Measurements from ENCODE around the gene FASLG.

FASLG gene

GRCh38 chr1:172646653-172647052 lies 12.2 kb upstream of the FASLG start:
- no peak for DNase-seq (ENCODE audit: low read depth)

GRCh38 chr1:172647110-172647564 lies 11.8 kb upstream of the FASLG start:
- DNase-seq (ENCODE audit: low read depth) = no peak

GRCh38 chr1:172647987-172648386 lies 10.9 kb upstream of the FASLG start:
- DNase-seq (ENCODE audit: low read depth) = no peak

DNA sequence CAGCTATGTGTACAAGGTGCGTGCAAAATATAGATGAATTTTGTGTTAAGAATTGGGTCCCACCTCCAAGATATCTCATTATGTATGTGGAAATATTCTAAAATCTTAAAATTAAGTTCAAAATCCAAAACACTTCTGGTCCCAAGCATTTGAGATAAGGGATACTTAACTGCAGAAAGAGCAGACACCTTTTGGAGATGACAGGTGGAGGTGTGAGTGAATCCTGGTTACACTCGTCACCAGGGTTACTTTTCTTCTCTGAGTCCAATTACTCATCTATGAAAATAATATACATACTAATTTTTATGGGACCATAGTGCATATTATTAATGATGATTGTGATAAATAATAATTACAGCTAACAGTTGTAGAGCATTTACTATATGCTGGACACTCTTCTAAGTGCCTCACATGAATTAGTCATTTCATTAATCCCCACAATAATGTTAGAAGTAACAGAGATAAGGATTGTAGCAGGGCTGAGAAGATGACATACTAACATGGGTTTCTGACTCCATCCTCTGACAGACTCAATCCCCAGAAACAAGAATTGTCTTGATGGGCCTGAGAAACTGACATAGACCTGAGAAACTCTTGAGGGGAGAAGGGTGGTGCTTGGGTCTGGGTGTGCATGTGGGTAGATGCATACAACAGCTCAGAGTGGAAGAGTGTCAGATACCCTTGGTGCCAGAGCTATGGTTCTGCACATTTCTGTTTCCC lies 8.3 kb upstream of the FASLG start:
- DNase-seq (ENCODE audit: low read depth) = no peak

- no peak for DNase-seq (ENCODE audit: low read depth)
Measured at GRCh38 chr1:172653015-172653709, 5.7 kb upstream of the FASLG start.

DNA sequence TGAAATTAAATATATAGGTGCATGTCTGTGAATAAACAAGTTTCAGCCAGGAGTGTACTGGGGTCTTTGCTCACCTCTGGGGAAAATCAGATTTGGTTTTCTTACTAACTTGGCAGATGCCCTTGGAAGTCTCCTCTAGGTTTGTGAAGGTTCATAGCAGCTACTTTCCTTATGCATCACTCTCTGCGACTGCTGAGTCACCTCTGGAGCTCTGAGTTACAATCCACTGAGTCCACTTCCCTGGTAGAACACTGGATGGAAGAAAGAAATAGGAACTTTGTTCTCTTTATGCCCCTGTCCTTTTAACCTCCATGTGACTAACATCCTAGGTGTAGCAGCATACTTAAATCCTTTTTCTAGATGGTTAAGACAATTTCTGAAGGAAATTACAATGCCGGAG lies 4.4 kb upstream of the FASLG start:
- peak; percentile 59 for DNase-seq (ENCODE audit: low read depth)

DNA sequence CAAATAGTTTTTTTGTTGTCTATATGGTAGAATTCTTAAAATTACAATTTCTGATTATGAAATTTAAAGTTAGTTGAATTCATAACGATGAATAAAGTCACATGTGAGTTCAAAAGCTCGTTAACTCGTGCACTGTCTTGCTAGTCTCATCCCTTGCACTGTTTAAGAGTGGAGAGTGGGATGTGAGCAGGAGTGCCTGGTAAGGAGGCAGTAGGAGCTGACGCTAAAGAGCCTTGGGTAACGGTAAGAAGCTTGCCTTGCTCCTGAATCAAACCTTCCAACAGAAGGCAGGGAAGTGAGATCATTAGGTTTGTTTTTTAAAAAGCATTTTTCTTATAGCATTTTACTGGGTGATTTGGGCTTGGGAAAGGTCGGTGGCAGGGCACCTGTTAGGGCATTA lies 2.3 kb upstream of the FASLG start:
- DNase-seq (ENCODE audit: low read depth) = no peak

- no peak for DNase-seq (ENCODE audit: low read depth)
Measured at GRCh38 chr1:172657586-172657985, 1.3 kb upstream of the FASLG start.

DNA sequence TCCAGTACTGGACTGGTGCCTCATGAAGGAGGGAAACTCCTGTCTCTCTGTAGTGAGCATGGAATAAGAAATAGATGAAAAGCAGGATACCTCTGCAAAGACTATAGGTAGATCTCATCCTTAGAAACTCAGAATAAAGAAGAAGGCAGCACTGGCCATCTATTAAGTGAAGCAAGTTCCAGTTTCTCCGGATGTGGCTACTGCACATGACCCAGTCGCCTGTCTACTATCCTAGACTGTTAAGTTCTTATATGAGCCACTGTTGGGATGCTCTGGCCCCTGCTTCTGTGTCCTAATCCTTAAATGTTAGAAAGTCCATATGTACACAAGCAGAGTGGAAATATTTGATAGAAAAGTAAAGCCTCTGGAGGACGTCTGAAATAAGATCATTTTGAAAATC lies 2.2 kb downstream of the FASLG start:
- no peak for DNase-seq (ENCODE audit: low read depth)

- no peak for DNase-seq (ENCODE audit: low read depth)
Measured at GRCh38 chr1:172662464-172663109, 3.7 kb downstream of the FASLG start.

DNA sequence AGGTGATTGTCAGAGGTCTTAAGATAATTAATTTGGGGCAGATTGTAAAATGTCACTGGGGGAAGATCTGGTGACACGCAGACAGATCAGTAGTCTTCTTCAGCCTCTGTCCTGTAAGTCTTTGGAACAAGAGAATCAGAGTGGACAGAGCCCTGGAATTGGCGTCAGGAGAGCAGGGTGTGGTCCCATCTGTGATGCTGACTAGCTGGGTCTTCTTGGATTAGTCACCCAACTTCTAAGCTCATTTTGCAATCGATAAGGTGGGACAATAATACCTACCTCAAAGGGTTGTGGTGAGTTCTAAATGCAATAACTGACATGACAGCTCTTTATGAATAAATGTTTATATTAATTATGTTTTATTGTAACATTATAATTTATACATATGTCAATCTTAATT lies 4.8 kb downstream of the FASLG start:
- no peak for DNase-seq (ENCODE audit: low read depth)

DNA sequence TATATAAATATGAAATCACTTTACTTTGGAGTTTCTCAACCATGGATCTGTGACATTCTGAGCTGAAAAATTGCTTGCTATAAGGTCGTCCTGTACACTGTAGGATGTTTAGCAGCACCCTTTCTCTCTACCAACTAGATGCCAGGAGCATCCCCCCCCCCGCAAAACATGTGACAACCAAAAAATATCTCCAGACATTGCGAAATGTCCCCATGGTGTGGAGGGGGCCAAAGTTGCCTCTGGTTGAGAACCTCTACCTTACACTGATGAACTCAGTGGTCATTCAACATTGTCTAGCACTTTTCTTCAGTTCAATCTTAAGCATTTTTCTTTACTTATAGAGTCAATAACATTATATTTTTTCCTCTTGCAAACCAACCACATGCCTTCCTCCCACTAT lies 9.2 kb downstream of the FASLG start:
- DNase-seq (ENCODE audit: low read depth) = no peak

GRCh38 chr1:172669011-172669410 lies 10.1 kb downstream of the FASLG start:
- DNase-seq (ENCODE audit: low read depth) = no peak

GRCh38 chr1:172670316-172670715 lies 11.4 kb downstream of the FASLG start:
- DNase-seq (ENCODE audit: low read depth) = no peak

- no peak for DNase-seq (ENCODE audit: low read depth)
Measured at GRCh38 chr1:172670791-172671190, 11.9 kb downstream of the FASLG start.

GRCh38 chr1:172671591-172671990 lies 12.7 kb downstream of the FASLG start:
- DNase-seq (ENCODE audit: low read depth) = no peak

GRCh38 chr1:172672720-172673119 lies 13.8 kb downstream of the FASLG start:
- no peak for DNase-seq (ENCODE audit: low read depth)

DNA sequence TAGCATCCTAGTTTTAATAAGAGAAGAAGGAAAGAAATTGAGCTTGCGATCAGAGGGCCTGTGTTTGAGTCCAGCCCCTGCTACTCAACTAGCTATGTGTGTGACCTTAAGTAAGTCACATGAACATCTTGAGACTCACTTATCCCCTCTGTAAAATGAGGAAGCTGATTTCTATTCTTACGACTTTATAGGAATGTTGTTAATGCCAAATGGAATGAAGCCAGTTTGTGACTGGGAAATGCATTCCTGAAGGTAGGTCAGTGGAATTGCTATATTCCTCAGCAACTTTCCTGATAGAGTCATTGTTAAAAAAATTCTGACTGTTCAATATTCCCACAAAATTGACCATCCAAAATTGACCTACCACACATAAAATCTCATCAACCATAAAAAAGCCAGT lies 14.9 kb downstream of the FASLG start:
- DNase-seq (ENCODE audit: low read depth) = no peak

DNA sequence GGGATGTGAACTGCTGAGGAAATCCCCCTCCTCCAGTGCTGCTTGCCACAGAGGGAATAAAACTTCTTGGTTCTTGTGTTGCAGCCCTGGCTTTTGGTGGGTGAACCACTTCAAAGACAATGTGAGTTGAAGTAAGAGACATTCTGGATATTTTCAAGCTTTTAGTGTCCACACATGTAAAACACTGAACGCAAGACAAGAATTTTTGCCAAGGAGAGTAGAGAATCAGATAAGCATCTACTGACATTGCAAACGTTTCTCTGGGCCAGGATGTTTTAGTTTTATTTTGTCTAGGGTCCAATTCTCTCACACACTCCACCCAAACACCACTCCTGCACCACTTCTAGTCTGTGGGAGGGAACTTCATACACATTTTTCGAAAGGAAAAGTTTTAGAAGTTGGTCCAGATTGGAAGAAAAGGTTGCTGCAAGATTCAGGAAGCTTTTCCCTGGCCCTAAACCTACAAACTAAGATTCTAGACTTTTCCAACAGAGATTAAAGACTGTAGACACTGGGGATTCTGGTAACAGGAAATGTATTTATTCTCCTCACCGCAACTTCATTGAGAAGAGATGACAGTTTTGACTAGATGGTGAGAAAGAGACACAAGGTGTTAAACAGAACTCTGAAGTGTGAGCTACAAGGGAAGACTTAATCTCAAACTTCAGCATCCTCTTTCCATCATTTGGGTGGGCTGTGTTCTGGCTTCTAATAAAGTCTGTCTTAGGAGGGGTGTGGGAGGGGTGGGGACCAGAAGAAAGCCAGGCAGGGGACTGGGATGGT lies 16.1 kb downstream of the FASLG start:
- no peak for DNase-seq (ENCODE audit: low read depth)

GRCh38 chr1:172679000-172679772 lies 20.3 kb downstream of the FASLG start:
- no peak for DNase-seq (ENCODE audit: low read depth)

- DNase-seq (ENCODE audit: low read depth) = no peak
Measured at GRCh38 chr1:172680244-172680643, 21.3 kb downstream of the FASLG start.

Data from stromal cell of bone marrow (primary cell).